Amniotic stem cell (primary cell): ENCODE measurements around the gene ODR4.
"Not testable (repeated sequence)": the region's sequence is repeated elsewhere in the genome, so short reads cannot be mapped to it uniquely, and the experiment has no call there.

ENCODE experiments used
- DNase-seq: peaks from one replicate; lab custom pipeline; 2025; lab: John Stamatoyannopoulos, UW

ODR4 gene

DNA sequence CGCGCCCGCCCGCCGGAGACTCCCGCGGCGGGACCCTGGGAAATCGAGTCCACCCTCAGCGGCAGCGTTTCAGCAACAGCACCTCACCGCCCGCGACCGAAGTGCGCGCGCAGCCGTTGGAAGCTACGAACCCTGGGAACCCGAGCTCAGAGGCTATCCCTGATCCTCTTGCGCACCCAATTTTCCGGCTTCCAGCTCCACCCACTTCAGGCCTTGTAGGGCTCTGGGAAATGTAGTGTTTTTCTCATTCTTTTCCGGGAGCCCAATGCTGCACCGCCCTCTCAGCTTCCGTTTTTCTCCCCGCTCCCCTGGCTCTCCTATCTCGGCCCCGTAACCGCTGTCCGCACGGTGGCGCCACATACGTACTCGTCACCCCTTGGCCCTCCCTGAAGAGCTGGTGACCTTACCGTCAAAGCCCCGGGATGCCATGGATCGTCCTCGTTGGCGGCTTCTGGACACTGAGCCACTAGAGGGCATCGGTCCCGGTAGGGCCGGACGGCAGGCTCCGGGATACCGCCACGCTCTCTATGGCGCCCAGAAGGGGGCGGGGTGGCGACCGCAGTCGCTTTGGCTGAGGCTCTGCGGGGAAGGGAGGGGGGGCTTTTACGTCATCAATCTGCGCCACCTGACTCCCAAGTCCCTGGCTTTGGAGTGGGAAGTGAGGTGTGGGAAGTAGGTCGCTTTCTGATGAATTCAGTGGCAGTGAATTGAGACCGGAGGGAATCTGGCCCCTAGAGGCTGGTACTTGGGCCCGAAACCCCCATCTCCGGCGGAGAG lies at the start of gene ODR4, which contains the start of gene TPR:
Gene ODR4 (plus strand): TSS at position 687 of the 777 bp plus-strand sequence. CDS start 3,948 bp downstream, outside the sequence.
Gene TPR (minus strand): TSS at position 102 of the 777 bp plus-strand sequence. CDS start 225 bp downstream, outside the sequence.
- peak; percentile 98 for DNase-seq

DNA sequence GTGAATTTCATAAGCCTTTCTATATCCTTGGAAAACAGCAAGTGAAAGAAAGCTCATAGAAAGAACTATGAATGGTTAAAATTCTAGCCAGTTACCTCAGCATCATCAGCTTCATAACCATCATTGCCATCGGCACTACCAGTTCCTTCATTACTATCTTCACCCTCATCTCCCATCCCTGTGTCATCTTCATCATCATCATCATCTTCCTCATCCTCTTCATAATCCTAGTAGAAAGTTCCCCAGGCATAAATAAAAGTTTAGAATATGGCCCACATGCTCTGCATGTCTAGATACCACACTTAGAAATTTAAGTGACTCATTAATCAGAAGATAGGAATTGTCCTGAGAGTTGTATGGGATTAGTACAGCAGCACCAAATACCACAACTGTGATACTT lies 49.6 kb upstream of the ODR4 start:
- DNase-seq = no peak

DNA sequence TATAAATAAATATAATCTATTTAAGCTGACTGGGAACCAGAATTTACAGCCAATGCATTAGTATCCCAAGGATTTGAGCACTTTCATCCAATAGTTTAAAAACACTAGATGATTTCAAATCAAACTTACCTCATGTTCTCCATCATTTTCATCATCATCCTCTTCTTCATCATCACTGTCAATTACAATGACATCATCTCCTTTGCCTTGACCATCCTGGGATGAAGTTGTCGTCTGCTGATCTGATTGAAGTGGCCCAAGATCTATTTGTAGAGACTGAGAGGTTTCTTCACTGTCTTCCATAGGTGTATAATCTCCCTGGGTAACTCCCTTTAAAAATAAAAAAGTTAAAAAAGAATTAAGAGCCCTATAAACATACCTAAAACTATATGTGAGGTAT lies 48.3 kb upstream of the ODR4 start:
- no peak for DNase-seq

DNA sequence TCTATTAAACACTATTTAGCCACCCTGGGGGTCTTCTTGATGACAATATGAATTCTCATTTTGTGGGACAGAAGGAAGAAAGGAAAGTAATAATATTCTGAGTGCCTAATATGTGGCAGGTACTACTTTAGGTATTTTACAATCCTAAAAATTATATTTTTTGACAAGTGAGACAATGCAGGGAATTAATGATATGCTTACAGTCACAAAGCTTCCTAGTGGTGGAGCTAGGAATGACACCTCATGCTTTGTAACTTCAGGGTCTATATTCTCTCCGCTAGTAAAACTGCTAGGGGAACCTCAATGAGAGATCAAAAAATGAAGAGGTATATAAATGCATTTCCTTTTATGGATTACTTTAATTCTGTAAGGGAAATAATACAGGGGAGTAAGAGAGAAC lies 44.9 kb upstream of the ODR4 start:
- DNase-seq = no peak

DNA sequence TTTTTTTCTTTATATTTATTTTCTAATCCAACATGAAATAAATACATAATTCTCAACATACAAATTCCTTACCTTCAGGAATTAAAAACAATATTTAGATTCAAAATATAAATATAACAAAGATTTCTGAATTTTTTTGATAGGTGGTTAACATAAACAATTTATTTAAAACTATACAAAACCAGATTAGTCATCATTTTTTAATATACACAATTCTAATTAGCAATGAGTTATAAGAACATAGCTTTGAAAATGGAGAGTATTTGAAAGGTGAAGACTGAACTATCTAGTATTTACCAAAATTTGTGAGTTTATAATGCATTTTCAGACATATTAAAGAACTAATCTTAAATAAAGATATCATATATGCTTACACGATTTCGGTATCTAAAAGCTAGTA lies 38.1 kb upstream of the ODR4 start:
- no peak for DNase-seq

DNA sequence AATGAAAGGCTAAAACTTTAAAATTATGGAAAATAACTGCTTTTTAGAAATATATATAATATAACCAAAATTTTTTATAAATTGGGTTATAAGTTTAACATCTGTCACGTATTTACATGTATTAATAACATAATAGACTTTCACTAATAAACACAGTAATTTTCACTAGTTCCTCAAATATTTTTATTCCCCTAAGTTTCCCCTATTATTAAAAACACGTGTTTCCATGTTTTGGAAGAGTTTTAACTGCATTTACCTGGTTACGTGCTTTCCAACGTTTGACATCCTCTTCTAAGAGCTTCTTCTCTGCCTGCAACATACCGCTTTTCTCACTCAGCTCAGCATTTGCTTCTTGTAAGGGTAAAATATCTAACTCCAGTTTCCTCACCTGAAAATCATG lies 34.9 kb upstream of the ODR4 start:
- no peak for DNase-seq

DNA sequence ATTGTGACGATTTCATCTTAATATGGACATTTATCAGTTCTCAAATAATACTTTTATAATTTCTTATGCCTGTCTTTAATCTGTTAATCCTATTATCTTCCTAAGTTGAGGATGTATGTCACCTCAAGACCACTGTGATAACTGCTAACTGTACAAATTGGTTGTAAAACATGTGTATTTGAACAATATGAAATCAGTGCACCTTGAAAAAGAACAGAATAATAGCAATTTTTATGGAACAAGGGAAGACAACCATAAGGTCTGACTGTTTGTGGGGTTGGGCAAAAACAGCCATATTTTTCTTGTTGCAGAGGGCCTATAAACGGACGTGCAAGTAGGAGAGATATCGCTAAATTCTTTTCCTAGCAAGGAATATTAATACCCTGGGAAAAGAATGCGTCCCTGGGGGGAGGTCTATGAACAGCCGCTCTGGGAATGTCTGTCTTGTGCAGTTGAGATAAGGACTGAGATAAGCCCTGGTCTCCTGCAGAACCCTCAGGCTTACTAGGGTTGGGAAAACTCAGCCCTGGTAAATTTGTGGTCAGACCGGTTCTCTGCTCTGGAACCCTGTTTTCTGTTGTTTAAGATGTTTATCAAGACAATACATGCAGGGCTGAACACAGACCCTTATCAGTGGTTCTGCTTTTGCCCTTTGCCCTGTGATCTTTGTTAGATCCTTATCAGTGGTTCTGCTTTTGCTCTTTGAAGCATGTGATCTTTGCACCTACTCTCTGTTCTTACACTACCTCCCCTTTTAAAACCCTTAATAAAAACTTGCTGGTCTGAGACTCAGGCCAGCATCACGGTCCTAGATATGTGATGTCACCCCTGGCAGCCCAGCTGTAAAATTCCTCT lies 27.6 kb upstream of the ODR4 start:
- DNase-seq = not testable (repeated sequence)

DNA sequence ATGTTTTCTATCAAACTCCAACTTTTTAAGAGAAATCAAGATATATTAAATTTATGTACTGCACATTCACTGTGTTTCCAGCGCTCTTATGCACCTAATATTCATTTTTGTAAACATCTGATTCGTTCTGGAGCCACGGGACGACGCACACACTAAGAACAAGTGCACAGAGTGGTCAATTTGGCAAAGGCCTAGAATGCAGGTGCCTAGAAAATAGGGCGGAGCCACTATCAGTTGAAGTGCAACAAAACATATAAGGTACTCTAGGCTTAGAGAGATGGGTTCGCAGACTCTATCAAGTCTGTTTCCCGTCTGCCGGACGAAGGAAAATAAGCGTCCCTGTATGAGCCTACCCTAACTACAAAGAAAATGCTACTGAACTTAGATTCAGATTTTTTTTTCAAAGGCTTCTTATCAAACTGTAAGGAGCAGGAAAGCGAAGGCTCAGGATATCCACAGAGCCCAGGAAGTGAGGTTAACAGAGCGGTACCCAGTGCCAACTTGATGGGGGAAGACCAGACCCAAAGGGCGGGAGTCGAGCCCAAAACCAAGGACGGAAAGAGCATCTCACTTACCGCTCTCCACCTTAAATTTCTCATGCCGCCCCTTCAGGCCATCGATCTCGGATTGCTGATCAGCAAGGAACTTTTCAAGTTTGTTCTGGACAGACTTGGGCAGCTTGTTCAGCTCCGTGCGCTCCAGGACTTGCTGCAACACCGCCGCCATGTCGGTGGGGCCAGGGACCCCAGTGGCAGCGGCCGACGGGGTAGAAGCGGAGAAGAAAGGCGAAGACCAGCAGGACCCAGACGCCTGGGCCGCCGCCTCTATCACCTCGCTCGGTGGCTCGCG lies 1.1 kb upstream of the ODR4 start:
- peak; percentile 1 for DNase-seq

DNA sequence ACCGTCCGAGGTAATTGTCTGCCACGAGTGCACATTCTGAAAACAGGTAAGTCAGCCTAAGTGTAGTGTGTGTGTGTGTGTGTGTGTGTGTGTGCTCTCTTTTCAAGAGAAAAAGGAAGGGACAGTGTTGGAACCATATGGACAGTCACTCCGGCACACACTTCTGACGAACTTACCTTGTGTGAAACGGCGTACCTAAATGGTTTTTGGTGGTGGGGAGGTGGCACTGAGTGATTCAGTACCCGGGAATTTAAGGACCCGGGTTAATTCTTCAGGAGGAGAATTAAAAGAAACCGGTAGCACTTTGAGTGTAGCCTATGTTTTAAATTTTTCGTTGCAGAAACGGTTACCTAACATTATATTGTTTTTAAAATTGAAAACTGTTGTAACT lies 286 bp downstream of the ODR4 start:
- DNase-seq = peak; percentile 22

DNA sequence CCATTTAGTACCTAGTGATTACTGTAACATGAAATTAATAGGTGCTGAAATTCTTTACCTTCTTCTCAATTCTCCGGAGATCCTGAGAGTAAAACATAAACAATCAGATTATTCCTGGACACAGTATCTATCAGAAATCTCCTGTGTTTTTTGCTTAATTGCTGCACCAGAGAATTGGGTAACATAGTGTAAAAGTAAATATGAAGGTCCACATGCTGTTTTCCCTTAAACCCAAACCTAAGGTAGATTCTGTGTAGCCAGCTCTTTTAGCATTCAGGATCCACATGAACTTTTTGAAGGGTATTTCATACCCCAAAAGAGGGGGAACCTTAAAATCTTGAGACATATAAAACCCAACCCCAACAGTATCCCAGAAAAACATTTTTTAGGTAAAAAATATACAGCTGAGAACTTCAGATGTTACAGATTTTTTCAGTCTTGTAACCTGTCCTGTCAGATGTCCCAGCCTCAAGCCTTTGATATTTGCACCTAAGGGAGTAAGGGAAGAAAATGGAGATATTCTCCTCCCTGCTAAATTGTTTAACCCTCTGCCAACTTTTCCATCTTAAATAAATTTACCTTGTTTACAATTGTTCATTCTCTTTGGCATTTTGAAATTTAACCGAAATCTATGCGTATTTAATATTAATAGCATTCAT lies 11.2 kb downstream of the ODR4 start:
- no peak for DNase-seq

DNA sequence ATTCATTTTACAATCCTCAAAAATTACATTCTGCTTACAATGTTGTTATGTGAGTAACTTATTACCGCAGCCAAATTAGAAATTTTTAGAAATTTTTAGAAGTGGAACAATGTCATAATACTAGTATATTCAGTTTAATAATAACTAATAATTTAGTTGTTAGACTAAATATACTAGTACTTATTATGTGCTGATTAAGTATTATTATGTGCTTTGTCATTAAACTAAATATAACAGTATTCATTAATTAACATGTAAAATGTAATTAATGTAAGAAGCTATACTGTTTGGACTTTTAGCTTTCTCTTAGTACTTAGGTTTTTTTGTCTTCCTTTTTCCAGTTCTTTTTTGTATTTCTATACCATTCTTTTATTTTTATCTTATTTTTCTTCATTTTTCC lies 15.3 kb downstream of the ODR4 start:
- DNase-seq = no peak

DNA sequence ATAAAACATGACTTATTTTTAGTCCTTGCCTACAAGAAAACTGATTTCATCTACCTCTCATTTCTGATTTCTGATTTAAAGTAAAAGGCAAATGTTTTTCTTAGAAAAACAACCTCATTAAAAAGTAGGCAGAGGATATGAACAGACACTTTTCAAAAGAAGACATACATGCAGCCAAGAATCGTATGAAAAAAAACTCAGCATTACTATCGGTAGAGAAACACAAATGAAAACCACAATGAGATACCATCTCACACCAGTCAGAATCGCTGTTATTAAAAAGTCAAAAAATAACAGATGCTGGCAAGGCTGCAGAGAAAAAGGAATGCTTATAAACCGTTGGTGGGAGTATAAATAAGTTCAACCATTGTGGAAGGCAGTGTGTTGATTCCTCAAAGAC lies 16.2 kb downstream of the ODR4 start:
- DNase-seq = no peak

DNA sequence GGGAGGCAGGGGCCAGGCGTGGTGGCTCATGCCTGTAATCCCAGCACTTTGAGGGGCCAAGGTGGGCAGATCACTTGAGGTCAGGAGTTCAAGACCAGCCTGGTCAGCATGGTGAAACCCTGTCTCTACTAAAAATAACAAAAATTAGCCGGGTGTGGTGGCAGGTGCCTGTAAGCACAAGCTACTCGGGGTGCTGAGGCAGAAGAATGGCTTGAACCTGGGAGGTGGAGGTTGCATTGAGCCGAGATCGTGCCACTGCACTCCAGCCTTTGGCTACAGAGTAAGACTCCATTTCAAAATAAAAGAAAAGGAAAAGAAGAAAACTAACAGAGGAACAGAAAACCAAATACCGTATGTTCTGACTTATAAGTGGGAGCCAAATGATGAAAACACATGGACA lies 17.1 kb downstream of the ODR4 start:
- DNase-seq = not testable (repeated sequence)

DNA sequence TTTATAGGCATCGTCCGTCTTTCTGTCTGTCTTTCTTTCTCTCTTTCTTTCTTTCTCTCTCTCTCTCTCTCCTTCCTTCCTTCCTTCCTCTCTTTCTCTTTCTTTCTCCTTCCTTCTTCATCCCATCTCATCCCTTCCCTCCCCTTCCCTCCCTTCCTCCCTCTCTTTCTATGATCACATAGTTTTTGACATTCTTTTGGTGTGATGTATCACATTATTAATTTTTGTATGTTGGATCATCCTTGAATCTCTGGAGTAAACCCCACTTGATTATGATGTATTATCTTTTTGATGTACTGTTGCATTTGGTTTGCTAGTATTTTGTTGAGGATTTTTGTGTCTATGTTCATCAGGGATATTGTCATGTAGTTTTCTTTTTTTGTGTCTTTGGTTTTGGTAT lies 25.8 kb downstream of the ODR4 start:
- not testable (repeated sequence) for DNase-seq

DNA sequence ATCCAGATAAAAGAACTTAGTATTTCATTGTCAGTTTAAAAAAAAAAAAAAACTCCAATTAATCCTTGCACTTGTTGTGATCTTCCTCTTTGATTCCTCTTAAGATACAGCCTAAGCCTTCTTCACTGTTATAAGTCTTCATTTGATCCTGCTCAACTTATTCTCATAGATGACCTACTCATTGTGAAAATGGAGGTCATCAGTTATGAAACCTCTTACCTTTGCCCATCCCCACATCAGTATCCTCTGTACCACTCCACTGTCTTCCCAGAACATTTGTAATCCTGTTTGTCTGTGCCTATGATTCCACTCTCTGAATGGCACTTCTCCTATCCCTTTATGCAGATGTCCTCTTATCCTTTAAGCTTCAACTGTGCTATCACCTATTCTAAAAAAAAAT lies 28.0 kb downstream of the ODR4 start:
- DNase-seq = no peak

DNA sequence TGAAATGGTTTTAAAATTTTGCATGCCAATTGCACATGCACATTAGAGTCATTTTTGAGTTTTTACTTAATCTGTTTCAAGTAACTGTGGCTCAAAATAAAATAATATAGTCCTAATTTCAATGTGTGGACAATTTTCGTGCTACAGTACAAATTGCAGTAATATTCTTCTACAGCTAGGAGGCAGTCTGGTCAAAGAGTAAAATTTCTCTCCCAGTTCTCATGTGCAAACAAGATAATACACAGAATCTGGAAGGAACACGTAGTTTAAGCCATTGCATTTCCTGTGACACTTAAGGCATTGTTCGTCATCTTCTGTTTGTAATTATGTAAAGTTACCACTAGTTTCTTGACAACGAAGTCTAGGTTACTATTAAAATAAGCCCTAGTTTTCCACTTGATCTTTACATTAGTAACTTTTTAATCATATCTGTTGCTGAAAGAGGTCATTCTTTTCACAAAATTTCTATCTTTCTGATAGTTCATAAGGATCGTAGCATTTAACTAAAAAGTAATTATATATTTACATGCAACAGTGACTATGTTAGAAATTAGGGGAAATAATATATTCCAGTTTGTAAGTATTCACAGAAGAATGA lies 28.9 kb downstream of the ODR4 start:
- no peak for DNase-seq

DNA sequence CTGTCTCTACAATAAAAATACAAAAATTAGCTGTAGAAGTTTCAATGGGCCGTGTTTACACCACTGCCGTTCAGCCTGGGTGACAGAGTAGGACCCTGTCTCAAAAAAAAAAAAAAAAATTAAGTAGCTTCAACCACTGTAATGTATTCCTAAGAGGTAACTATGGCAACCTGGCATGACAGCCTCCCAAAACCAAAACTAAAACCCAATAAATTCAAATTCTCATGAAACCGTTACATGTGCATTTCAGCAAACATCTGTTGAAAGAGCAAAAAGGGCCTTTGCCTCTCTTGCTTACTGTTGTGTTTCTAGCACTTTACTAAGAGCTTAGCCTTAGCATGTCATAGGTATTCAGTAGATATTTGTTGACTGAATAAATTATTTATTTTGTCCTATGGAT lies 33.5 kb downstream of the ODR4 start:
- no peak for DNase-seq

DNA sequence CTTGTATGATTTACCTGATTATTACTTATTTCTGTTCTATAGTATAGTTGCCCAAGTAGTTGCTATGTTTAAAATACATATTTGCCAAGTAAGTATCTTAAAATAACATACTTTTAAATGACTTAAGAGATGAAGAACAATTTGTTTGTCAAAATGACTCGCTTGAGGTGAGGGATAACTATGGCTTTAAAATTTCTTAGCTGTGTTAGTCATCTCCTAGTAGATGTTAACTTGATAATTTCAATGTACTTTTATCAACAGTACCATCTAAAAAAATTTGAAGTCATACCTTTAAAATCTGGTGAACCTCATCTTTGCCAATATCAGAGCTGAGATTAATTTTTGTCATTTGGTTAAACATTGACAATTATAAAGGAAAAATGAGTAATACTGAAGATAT lies 37.7 kb downstream of the ODR4 start:
- no peak for DNase-seq

DNA sequence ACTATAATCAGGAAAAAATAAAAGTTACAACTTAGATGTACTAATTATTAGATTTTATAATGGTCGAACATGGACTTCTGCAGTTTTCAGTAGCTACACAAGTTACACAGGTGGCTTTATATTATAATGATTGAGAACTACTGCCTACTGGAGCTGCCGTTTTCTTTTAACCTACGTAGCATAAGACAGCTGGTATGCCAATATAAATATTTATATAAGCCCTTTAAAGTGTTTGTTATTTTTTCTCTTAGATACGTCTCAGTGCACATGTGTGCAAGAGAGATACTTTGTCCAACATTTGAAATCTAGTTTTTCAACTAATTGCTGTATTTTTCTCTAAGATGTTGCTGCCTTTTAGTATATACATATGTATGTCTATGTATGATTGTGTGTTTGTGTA lies 42.9 kb downstream of the ODR4 start:
- no peak for DNase-seq

DNA sequence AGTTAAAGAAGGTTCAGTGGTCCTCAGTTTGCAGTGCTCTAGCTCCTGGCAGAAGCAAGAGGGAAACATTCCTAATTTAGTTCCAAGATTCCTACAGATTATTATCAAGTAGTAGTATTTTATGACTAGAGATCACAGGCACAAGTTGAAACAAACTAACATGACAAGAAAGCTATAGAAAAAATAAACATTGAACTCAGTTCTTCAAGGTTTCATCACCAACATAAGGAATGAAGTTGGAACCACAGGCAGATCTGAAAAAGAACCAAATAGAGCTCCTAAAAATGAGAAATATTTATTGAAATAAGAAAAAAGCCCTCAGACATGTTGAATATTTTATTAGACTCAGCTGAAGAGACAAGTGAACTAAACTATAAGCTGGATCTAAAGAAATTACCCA lies 44.7 kb downstream of the ODR4 start:
- DNase-seq = no peak

DNA sequence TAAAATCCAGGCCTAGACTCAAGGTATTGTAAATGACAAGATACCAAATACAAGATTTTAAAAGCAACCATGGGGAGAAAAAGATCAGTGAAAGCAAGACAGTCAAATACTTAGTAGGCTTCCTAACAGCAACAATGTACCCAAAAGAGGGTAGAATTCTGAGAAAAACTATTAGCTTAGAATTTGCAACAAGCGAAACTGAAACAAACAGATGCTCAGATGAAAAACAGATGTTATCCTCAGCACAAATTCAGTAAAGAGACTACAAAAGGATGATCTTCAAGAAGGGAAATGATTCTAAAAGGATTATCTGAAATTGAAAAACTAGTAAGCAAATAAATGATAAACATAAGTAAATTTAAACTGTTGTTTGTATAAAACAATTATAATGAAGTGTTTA lies 45.3 kb downstream of the ODR4 start:
- no peak for DNase-seq
